ENCODE data around the gene ACOX1.

The ACOX1 gene

DNA sequence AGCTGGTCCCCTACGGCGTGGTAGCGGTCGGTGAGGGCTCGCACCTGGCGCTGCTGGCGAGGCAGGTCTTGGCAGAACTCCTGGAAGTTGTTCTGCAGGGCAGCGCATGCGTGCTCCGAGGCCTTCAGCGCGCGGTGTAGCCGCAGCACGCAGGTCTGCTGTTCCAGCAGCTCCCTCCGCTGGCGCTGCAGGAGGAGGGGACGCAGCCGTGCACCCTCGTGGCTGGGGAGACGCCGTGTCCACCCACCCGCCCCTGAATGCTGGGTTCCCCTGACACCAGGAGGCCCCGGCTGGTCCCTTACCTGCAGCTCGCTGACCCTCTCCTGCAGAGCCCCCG is 35.9 kb upstream of the ACOX1 start:
- Histone ChIP-seq H3K9me3 (replicated peaks; ENCODE audit: insufficient read depth, low read length) (no peaks in the 10 kb centered on the region), H4K20me1 (ENCODE audit: insufficient read depth, low read length) (no peaks in the 10 kb centered on the region), H3K9me2 (replicated peaks; ENCODE audit: insufficient read depth, low read length) (no peaks in the 10 kb centered on the region), H3K9ac (ENCODE audit: low read length) (no peak overlapping the region), H3K27me3 (replicated peaks; ENCODE audit: insufficient read depth, low read length) (peaks cover 19% of the 10 kb centered on the region), H3K4me2 (ENCODE audit: low read depth, low read length) (no peak overlapping the region), H3F3A (ENCODE audit: insufficient read depth, low read length) (no peaks in the 10 kb centered on the region), H3K4me3 (ENCODE audit: low read length) (no peak overlapping the region), H2AFZ (ENCODE audit: low read length) (peak overlapping the region; percentile 86; the same call in 1 of the 2 replicates), H3K79me2 (ENCODE audit: low read length) (no peaks in the 10 kb centered on the region), H3K27ac (ENCODE audit: low read length) (no peak overlapping the region), H3K4me1 (ENCODE audit: low read length) (peaks cover 5% of the 10 kb centered on the region; the same call in 1 of the 2 replicates), H3K36me3 (replicated peaks; ENCODE audit: insufficient read depth, low read length) (no peaks in the 10 kb centered on the region)
- TF ChIP-seq EZH2phosphoT487 (IDR thresholded peaks at IDR 0.05; ENCODE audit: low read length) (no peak), EZH2 (optimal IDR thresholded peaks at IDR 0.05; ENCODE audit: low read depth, low read length) (no peak)
- TF ChIP-seq, protein P1, sequence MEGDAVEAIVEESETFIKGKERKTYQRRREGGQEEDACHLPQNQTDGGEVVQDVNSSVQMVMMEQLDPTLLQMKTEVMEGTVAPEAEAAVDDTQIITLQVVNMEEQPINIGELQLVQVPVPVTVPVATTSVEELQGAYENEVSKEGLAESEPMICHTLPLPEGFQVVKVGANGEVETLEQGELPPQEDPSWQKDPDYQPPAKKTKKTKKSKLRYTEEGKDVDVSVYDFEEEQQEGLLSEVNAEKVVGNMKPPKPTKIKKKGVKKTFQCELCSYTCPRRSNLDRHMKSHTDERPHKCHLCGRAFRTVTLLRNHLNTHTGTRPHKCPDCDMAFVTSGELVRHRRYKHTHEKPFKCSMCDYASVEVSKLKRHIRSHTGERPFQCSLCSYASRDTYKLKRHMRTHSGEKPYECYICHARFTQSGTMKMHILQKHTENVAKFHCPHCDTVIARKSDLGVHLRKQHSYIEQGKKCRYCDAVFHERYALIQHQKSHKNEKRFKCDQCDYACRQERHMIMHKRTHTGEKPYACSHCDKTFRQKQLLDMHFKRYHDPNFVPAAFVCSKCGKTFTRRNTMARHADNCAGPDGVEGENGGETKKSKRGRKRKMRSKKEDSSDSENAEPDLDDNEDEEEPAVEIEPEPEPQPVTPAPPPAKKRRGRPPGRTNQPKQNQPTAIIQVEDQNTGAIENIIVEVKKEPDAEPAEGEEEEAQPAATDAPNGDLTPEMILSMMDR (IDR thresholded peaks at IDR 0.05; ENCODE audit: low read length), result no peak
- no peak for DNase-seq

GRCh38 chr17:76014100-76014924 is 35.3 kb upstream of the ACOX1 start:
- Histone ChIP-seq H3K27me3 (replicated peaks; ENCODE audit: insufficient read depth, low read length) (peaks cover 23% of the 10 kb centered on the region), H3F3A (ENCODE audit: insufficient read depth, low read length) (no peaks in the 10 kb centered on the region), H3K9ac (ENCODE audit: low read length) (no peak overlapping the region), H3K27ac (ENCODE audit: low read length) (no peak overlapping the region), H2AFZ (ENCODE audit: low read length) (peak overlapping the region; percentile 86), H4K20me1 (ENCODE audit: insufficient read depth, low read length) (no peaks in the 10 kb centered on the region), H3K9me3 (replicated peaks; ENCODE audit: insufficient read depth, low read length) (no peaks in the 10 kb centered on the region), H3K9me2 (replicated peaks; ENCODE audit: insufficient read depth, low read length) (no peaks in the 10 kb centered on the region), H3K4me2 (ENCODE audit: low read depth, low read length) (peak overlapping the region; percentile 62), H3K36me3 (replicated peaks; ENCODE audit: insufficient read depth, low read length) (no peaks in the 10 kb centered on the region), H3K4me1 (ENCODE audit: low read length) (peaks cover 5% of the 10 kb centered on the region; the same call in 1 of the 2 replicates), H3K4me3 (ENCODE audit: low read length) (0 out of 2 replicates have a peak overlapping the region, but pooled peaks have one; percentile 14), H3K79me2 (ENCODE audit: low read length) (no peaks in the 10 kb centered on the region)
- peak; percentile 82 for DNase-seq
- TF ChIP-seq EZH2 (optimal IDR thresholded peaks at IDR 0.05; ENCODE audit: low read depth, low read length), result no peak
- no peak for TF ChIP-seq EZH2phosphoT487 (IDR thresholded peaks at IDR 0.05; ENCODE audit: low read length)
- TF ChIP-seq, protein P1 (IDR thresholded peaks at IDR 0.05; ENCODE audit: low read length), result peak; percentile 96

DNA sequence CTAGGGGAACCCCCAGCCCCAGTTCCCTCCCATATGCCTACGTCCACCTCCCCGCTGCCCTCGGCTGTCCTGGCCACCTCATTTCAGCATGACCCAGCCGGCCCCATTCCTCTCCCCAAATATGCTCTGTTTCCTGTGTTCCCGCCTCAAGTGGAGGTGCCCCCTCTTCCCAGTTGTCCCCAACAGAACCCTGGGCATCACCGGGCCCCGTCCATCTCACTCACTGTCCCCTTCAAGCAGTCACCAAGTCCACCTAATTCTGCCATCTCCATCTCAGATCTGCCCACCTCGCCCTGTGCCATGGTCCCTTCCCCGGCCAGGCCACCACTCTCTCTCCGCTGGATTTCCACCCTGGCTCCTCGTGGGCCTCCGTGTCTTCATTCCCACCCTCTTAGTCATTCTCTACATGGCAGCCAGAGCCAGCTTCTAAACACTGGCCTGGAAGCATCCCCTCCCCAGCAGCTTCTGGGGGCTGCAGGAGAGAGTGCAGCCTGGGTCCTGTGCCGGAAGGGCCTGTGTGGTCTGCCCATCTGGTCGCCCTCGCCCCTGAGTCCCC is 34.5 kb upstream of the ACOX1 start:
- no peaks in the 10 kb centered on the region for H3K9me2 ChIP-seq (replicated peaks; ENCODE audit: insufficient read depth, low read length)
- H3K79me2 ChIP-seq (ENCODE audit: low read length), result no peaks in the 10 kb centered on the region
- no peak overlapping the region for H3K4me2 ChIP-seq (ENCODE audit: low read depth, low read length)
- DNase-seq, result no peak
- H3K4me3 ChIP-seq (ENCODE audit: low read length), result no peak overlapping the region
- H3K9ac ChIP-seq (ENCODE audit: low read length), result no peak overlapping the region
- H3F3A ChIP-seq (ENCODE audit: insufficient read depth, low read length), result no peaks in the 10 kb centered on the region
- H3K27me3 ChIP-seq (replicated peaks; ENCODE audit: insufficient read depth, low read length), result peaks cover 32% of the 10 kb centered on the region
- no peak overlapping the region for H2AFZ ChIP-seq (ENCODE audit: low read length)
- H3K4me1 ChIP-seq (ENCODE audit: low read length), result peaks cover 5% of the 10 kb centered on the region; the same call in 1 of the 2 replicates
- H3K27ac ChIP-seq (ENCODE audit: low read length), result no peak overlapping the region
- H4K20me1 ChIP-seq (ENCODE audit: insufficient read depth, low read length), result no peaks in the 10 kb centered on the region
- TF ChIP-seq, protein P1 (IDR thresholded peaks at IDR 0.05; ENCODE audit: low read length), result no peak
- no peak for TF ChIP-seq EZH2 (optimal IDR thresholded peaks at IDR 0.05; ENCODE audit: low read depth, low read length)
- no peak for TF ChIP-seq EZH2phosphoT487 (IDR thresholded peaks at IDR 0.05; ENCODE audit: low read length)
- no peaks in the 10 kb centered on the region for H3K9me3 ChIP-seq (replicated peaks; ENCODE audit: insufficient read depth, low read length)
- no peaks in the 10 kb centered on the region for H3K36me3 ChIP-seq (replicated peaks; ENCODE audit: insufficient read depth, low read length)

Measured in MM.1S (cell line).